ENCODE measurements around the gene SYNPR. TPM values are rescaled to one million over a fixed set of nuclear protein-coding genes. Genes with fewer than 3 reads are reported as not detected.
A peak's percentile ranks its signal among the peaks of the same experiment; 100 is the strongest.

Gene SYNPR
- polyA plus RNA-seq, 1 donor from 2014 or later, result 2.0 TPM

- Histone ChIP-seq H3K9me2 (ENCODE audit: insufficient read depth, low read length) (no peaks in the 10 kb centered on the region), H2AFZ (ENCODE audit: low read depth, low read length) (peak overlapping the region; percentile 6), H3K9ac (ENCODE audit: low read length) (peak overlapping the region; percentile 18), H3K79me2 (replicated peaks; ENCODE audit: insufficient read depth, low read length) (no peaks in the 10 kb centered on the region), H3K9me3 (ENCODE audit: low read length) (no peaks in the 10 kb centered on the region), H3K27ac (ENCODE audit: low read length) (peak overlapping the region; percentile 22), H3K4me3 (ENCODE audit: low read length) (peak overlapping the region; percentile 54), H3K4me2 (ENCODE audit: low read length) (peak overlapping the region; percentile 2), H3K27me3 (ENCODE audit: insufficient read depth, low read depth, low read length) (no peaks in the 10 kb centered on the region), H4K20me1 (ENCODE audit: insufficient read depth) (no peaks in the 10 kb centered on the region), H3F3A (ENCODE audit: insufficient read depth, low read length, poor library complexity, severe bottlenecking) (peaks cover 10% of the 10 kb centered on the region), H3K36me3 (ENCODE audit: insufficient read depth, low read length) (no peaks in the 10 kb centered on the region)
- TF ChIP-seq, protein P1, sequence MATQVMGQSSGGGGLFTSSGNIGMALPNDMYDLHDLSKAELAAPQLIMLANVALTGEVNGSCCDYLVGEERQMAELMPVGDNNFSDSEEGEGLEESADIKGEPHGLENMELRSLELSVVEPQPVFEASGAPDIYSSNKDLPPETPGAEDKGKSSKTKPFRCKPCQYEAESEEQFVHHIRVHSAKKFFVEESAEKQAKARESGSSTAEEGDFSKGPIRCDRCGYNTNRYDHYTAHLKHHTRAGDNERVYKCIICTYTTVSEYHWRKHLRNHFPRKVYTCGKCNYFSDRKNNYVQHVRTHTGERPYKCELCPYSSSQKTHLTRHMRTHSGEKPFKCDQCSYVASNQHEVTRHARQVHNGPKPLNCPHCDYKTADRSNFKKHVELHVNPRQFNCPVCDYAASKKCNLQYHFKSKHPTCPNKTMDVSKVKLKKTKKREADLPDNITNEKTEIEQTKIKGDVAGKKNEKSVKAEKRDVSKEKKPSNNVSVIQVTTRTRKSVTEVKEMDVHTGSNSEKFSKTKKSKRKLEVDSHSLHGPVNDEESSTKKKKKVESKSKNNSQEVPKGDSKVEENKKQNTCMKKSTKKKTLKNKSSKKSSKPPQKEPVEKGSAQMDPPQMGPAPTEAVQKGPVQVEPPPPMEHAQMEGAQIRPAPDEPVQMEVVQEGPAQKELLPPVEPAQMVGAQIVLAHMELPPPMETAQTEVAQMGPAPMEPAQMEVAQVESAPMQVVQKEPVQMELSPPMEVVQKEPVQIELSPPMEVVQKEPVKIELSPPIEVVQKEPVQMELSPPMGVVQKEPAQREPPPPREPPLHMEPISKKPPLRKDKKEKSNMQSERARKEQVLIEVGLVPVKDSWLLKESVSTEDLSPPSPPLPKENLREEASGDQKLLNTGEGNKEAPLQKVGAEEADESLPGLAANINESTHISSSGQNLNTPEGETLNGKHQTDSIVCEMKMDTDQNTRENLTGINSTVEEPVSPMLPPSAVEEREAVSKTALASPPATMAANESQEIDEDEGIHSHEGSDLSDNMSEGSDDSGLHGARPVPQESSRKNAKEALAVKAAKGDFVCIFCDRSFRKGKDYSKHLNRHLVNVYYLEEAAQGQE (IDR thresholded peaks at IDR 0.05; ENCODE audit: borderline replicate concordance), result peak; percentile 46
- TF ChIP-seq EZH2 (IDR thresholded peaks at IDR 0.05; ENCODE audit: borderline replicate concordance, insufficient read depth, low read length, poor library complexity, severe bottlenecking), result no peak
- TF ChIP-seq, protein P2, sequence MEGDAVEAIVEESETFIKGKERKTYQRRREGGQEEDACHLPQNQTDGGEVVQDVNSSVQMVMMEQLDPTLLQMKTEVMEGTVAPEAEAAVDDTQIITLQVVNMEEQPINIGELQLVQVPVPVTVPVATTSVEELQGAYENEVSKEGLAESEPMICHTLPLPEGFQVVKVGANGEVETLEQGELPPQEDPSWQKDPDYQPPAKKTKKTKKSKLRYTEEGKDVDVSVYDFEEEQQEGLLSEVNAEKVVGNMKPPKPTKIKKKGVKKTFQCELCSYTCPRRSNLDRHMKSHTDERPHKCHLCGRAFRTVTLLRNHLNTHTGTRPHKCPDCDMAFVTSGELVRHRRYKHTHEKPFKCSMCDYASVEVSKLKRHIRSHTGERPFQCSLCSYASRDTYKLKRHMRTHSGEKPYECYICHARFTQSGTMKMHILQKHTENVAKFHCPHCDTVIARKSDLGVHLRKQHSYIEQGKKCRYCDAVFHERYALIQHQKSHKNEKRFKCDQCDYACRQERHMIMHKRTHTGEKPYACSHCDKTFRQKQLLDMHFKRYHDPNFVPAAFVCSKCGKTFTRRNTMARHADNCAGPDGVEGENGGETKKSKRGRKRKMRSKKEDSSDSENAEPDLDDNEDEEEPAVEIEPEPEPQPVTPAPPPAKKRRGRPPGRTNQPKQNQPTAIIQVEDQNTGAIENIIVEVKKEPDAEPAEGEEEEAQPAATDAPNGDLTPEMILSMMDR (IDR thresholded peaks at IDR 0.05; ENCODE audit: poor library complexity, severe bottlenecking), result no peak
- TF ChIP-seq EP300 (conservative IDR thresholded peaks at IDR 0.05; ENCODE audit: poor library complexity, severe bottlenecking), result no peak
- no peak for TF ChIP-seq POLR2AphosphoS5 (IDR thresholded peaks at IDR 0.05)
Observed at GRCh38 chr3:63343674-63344073, 65.6 kb downstream of the SYNPR start.

- no peak overlapping the region for H3K4me2 ChIP-seq (ENCODE audit: low read length)
- no peaks in the 10 kb centered on the region for H3K36me3 ChIP-seq (ENCODE audit: insufficient read depth, low read length)
- no peak overlapping the region for H2AFZ ChIP-seq (ENCODE audit: low read depth, low read length)
- H4K20me1 ChIP-seq (ENCODE audit: insufficient read depth), result no peaks in the 10 kb centered on the region
- H3K9me2 ChIP-seq (ENCODE audit: insufficient read depth, low read length), result no peaks in the 10 kb centered on the region
- no peaks in the 10 kb centered on the region for H3K27me3 ChIP-seq (ENCODE audit: insufficient read depth, low read depth, low read length)
- H3F3A ChIP-seq (ENCODE audit: insufficient read depth, low read length, poor library complexity, severe bottlenecking), result peaks cover 10% of the 10 kb centered on the region
- H3K9ac ChIP-seq (ENCODE audit: low read length), result no peak overlapping the region
- H3K27ac ChIP-seq (ENCODE audit: low read length), result no peak overlapping the region
- H3K79me2 ChIP-seq (replicated peaks; ENCODE audit: insufficient read depth, low read length), result no peaks in the 10 kb centered on the region
- H3K4me3 ChIP-seq (ENCODE audit: low read length), result peak overlapping the region; percentile 18
- TF ChIP-seq POLR2AphosphoS5 (IDR thresholded peaks at IDR 0.05) (no peak), EP300 (conservative IDR thresholded peaks at IDR 0.05; ENCODE audit: poor library complexity, severe bottlenecking) (no peak), TAF1 (IDR thresholded peaks at IDR 0.05; ENCODE audit: low read depth) (no peak), EZH2 (IDR thresholded peaks at IDR 0.05; ENCODE audit: borderline replicate concordance, insufficient read depth, low read length, poor library complexity, severe bottlenecking) (no peak)
- TF ChIP-seq, protein P1 (IDR thresholded peaks at IDR 0.05; ENCODE audit: borderline replicate concordance), result no peak
- no peaks in the 10 kb centered on the region for H3K9me3 ChIP-seq (ENCODE audit: low read length)
Observed at GRCh38 chr3:63344661-63345060, 66.6 kb downstream of the SYNPR start.
